Thyroid gland (tissue), 4 donors: Measurements from ENCODE around the gene FXYD2.

ENCODE experiments used
- POLR2A ChIP-seq, 2 donors: fragments of 450-650 bp; IDR thresholded peaks; one replicate each; pipeline ENCODE4 v1.6.1; 2017; ENCODE audit warnings: antibody characterized with exemption in 2 of 2, mild to moderate bottlenecking in 2 of 2, moderate library complexity in 1 of 2
- TF ChIP-seq, protein P1 (sequence below), 6 experiments: fragments of 200-600 bp in 3 of 6; fragments of 450-650 bp in 3 of 6; sonication (generic) in 3 of 6; IDR thresholded peaks; one replicate each; pipeline ENCODE4 v1.5.1; 2016 to 2019; ENCODE audit warnings: antibody characterized with exemption in 6 of 6, mild to moderate bottlenecking in 2 of 6, inconsistent platforms in 1 of 6, moderate library complexity in 1 of 6

DNA sequence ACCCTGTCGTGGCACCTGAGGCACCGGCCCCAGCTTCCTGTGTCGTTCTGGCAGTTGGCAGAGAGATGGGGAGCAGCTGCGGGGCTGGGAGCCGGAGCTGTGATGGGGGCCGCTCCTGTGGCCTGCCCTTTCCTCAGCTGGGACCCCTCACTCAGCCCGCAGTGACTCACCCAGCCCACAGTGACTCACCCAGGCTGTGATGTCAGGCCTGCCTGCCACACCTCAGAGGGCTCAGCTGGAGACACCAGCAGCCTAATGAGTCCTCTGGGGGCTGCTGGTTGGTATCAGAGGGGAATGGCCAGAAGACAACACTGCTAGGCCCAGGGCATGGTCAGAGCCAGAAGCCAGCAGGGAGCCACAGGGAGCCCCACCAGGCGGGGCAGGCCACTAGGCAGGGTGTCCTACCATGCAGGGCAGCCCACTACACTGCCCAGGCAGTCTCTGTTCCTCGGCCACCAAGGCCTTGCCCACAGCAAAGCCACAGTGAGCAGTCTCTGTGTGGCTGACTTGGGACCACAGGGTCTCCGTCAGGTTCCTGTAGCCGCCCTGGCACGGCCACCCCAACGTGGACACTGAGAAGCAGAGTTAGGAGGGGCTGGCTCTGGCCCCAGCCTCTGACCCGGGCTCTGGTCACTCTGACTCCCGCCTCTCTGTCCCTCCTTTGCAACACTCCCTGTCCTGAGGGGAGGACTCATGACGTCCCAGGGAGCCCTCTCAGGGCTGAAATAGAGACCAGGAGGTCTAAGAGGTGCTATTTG lies 4.2 kb upstream of the FXYD2 start:
- TF ChIP-seq, protein P1, sequence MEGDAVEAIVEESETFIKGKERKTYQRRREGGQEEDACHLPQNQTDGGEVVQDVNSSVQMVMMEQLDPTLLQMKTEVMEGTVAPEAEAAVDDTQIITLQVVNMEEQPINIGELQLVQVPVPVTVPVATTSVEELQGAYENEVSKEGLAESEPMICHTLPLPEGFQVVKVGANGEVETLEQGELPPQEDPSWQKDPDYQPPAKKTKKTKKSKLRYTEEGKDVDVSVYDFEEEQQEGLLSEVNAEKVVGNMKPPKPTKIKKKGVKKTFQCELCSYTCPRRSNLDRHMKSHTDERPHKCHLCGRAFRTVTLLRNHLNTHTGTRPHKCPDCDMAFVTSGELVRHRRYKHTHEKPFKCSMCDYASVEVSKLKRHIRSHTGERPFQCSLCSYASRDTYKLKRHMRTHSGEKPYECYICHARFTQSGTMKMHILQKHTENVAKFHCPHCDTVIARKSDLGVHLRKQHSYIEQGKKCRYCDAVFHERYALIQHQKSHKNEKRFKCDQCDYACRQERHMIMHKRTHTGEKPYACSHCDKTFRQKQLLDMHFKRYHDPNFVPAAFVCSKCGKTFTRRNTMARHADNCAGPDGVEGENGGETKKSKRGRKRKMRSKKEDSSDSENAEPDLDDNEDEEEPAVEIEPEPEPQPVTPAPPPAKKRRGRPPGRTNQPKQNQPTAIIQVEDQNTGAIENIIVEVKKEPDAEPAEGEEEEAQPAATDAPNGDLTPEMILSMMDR (IDR thresholded peaks at IDR 0.05), result no peak
- TF ChIP-seq POLR2A (IDR thresholded peaks at IDR 0.05), result no peak
